SK-N-SH treated with all-trans-retinoic acid at 6 μM for 48 hours (cell line): ENCODE results near the gene GPR18.

Source experiments
- ARNTL ChIP-seq: fragments of 450-650 bp; formaldehyde crosslinking; IDR thresholded peaks from 2 replicates; pipeline ENCODE4 v1.5.0; 2020; ENCODE audit warnings: low read depth, mild to moderate bottlenecking, moderate library complexity, borderline replicate concordance
- BACH2 ChIP-seq: fragments of 250-450 bp; sonication (Bioruptor Pico); IDR thresholded peaks from 2 replicates; pipeline ENCODE4 v1.9.0; 2021; ENCODE audit warnings: mild to moderate bottlenecking, borderline replicate concordance
- GLIS3 ChIP-seq: fragments of 250-450 bp; sonication (Bioruptor Pico); IDR thresholded peaks from 2 replicates; pipeline ENCODE4 v1.5.0; 2020; ENCODE audit warnings: mild to moderate bottlenecking, moderate library complexity
- PATZ1 ChIP-seq: fragments of 250-450 bp; sonication (Bioruptor Pico); IDR thresholded peaks from 2 replicates; pipeline ENCODE4 v1.8.0; 2020; ENCODE audit warnings: mild to moderate bottlenecking, moderate library complexity, borderline replicate concordance
- PPARA ChIP-seq: fragments of 250-450 bp; sonication (Bioruptor Pico); IDR thresholded peaks from 2 replicates; pipeline ENCODE4 v1.5.0; 2020; ENCODE audit warnings: mild to moderate bottlenecking, borderline replicate concordance
- RARB ChIP-seq: fragments of 250-450 bp; sonication (Bioruptor Pico); IDR thresholded peaks from 2 replicates; pipeline ENCODE4 v1.8.0; 2021; ENCODE audit warnings: mild to moderate bottlenecking, moderate library complexity
- SNAI2 ChIP-seq: fragments of 250-450 bp; sonication (Bioruptor Pico); IDR thresholded peaks from 2 replicates; pipeline ENCODE4 v1.5.0; 2020; ENCODE audit warnings: mild to moderate bottlenecking, moderate library complexity
- TOX ChIP-seq: fragments of 250-450 bp; sonication (Bioruptor Pico); IDR thresholded peaks from 2 replicates; pipeline ENCODE4 v1.8.0; 2021; ENCODE audit warnings: mild to moderate bottlenecking, moderate library complexity, borderline replicate concordance
- ZFP3 ChIP-seq: fragments of 250-450 bp; sonication (Bioruptor Pico); IDR thresholded peaks from 2 replicates; pipeline ENCODE4 v1.5.0; 2020; ENCODE audit warnings: mild to moderate bottlenecking, moderate library complexity
- ZNF8 ChIP-seq: fragments of 450-650 bp; formaldehyde crosslinking; IDR thresholded peaks from 2 replicates; pipeline ENCODE4 v1.5.0; 2020; ENCODE audit warnings: mild to moderate bottlenecking, moderate library complexity

- no peak for TF ChIP-seq BACH2 (CRISPR knock-in tag)
- no peak for TF ChIP-seq PPARA (CRISPR knock-in tag)
- no peak for TF ChIP-seq PATZ1 (CRISPR knock-in tag)
- no peak for TF ChIP-seq ARNTL
- TF ChIP-seq TOX (CRISPR knock-in tag) = no peak
- TF ChIP-seq ZNF8 (CRISPR knock-in tag) = no peak
- no peak for TF ChIP-seq RARB (CRISPR knock-in tag)
- TF ChIP-seq SNAI2 (CRISPR knock-in tag) = no peak
- TF ChIP-seq GLIS3 = no peak
- TF ChIP-seq ZFP3 (CRISPR knock-in tag) = no peak
Observed at GRCh38 chr13:99307648-99308339, 49.6 kb upstream of the GPR18 start.
